H1 (cell line): ENCODE data around the gene KCNT1. TPM values are rescaled to one million over a fixed set of nuclear protein-coding genes. Genes with fewer than 3 reads are reported as not detected.

Experiments
- CTBP2 ChIP-seq: IDR thresholded peaks from 2 replicates; pipeline ENCODE4 v1.7.0; 2011; ENCODE audit warnings: borderline replicate concordance, mild to moderate bottlenecking, moderate library complexity, mixed read lengths, low read length; ENCODE audit not compliant: insufficient read depth, insufficient read length
- POLR2A ChIP-seq, 2 experiments: IDR thresholded peaks; 1 replicate in 1 of 2; 2 replicates in 1 of 2; pipeline ENCODE4 v1.6.1; 2011; ENCODE audit warnings: low read depth in 2 of 2, low read length in 2 of 2, mild to moderate bottlenecking in 2 of 2; ENCODE audit errors: control extremely low read depth in 1 of 2
- polyA plus RNA-seq, 7 experiments: library from polyadenylated mRNA; depleted of rRNA in 3 of 7; stranded (reverse) in 5 of 7; unstranded in 2 of 7; fragments of >200 nt in 5 of 7; fragments of 200-250 nt in 2 of 7; gene quantifications; 1 replicate in 5 of 7; 2 replicates in 1 of 7; 4 replicates in 1 of 7; pipeline versions ENCODE4 v1.2.1 to v1.2.3, GENCODE V29; 2011 to 2013; ENCODE audit warnings: missing spikeins in 2 of 7, mixed read lengths in 2 of 7
- total RNA-seq: library from RNA; stranded (reverse); fragmentation: NEBNext Ultra II Directional; extraction: Animal tissue kit (Norgen Biotek cat#: 25700); gene quantifications from 2 replicates; pipeline ENCODE4 v1.2.1, GENCODE V29; 2021

Gene KCNT1
- total and polyA plus RNA-seq, 2 of the 8 experiments (the other 6 are each of a cell fraction or from before 2014, with no cell fraction given), result 0.13 to 0.20 TPM

DNA sequence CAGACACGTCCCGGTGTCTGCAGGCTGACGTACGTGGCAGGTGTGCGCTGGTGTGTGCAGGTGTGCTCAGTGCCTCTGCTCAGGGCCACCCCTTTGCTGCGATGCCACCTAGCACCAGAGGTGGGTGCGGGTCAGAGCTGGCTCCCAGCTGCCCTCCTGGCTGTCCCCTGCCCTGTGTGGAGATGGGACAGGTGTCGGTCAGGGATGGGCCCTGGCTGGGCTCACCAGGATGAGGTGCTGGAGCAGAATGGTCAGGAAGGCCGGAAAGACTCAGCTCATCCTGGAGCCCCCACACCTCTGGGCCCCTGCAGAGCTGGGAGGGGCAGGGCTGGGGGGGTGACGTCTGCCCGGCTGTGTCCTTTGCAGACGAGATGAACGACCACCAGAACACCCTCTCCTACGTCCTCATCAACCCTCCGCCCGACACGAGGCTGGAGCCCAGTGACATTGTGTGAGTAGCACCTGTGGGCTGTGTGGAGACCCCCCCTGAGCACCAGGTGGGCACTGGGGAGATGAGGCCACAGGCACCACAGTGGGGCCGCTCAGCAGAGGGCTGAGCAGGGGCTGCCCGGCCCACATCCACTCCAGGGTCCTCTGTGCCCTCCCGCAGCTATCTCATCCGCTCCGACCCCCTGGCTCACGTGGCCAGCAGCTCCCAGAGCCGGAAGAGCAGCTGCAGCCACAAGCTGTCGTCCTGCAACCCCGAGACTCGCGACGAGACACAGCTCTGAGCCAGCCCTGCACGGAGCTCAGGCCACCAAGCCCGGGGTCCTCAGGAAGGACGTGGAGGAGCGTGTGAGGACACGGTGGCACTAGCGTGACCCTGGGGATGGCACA is 89.7 kb downstream of the KCNT1 start (continued):
- no peak for TF ChIP-seq CTBP2
- no peak for TF ChIP-seq POLR2A (IDR thresholded peaks at IDR 0.05; ENCODE audit: control extremely low read depth in 1 of 2, low read depth in 2 of 2, low read length in 2 of 2)
- TF ChIP-seq, all 59 proteins: peak for 0
